ENCODE results near the gene TMEM179. TPM values are rescaled to one million over a fixed set of nuclear protein-coding genes. Genes with fewer than 3 reads are reported as not detected.

The TMEM179 gene
- total RNA-seq, 4 donors from 2014 or later = 1.1 to 10.5 (median 1.4) TPM; not detected in 1

GRCh38 chr14:104583424-104584306 lies 20.9 kb downstream of the TMEM179 start:
- WGBS, 2 donors (ENCODE audit: low coverage in 1 of 2) = 77 to 100% methylated on average over 1 to 26 of the region's 27 CpGs
- in situ Hi-C loops (cut with MboI; ENCODE audit: low pct_ligation_motif_present in 1 of 4, low pct_unique_long_range_greater_than_20kb in 1 of 4, low sequenced_read_pairs in 3 of 4) = no loop called here

GRCh38 chr14:104582662-104583061 lies 21.9 kb downstream of the TMEM179 start:
- DNase-seq = no peak
- no peak overlapping the region for H3K4me3 ChIP-seq
- 40 to 68% methylated on average over 1 to 12 of the region's 12 CpGs for WGBS, 2 donors (ENCODE audit: low coverage in 1 of 2)
- H3K4me1 ChIP-seq = peaks cover 0 to 35% (median 17%) of the 10 kb centered on the region in 4 donors
- TF ChIP-seq POLR2AphosphoS5 (IDR thresholded peaks at IDR 0.05) = no peak
- no peak for TF ChIP-seq EP300 (IDR thresholded peaks at IDR 0.05; ENCODE audit: low read depth)
- no peak for TF ChIP-seq CTCF (IDR thresholded peaks at IDR 0.05)
- no peak for TF ChIP-seq POLR2A (IDR thresholded peaks at IDR 0.05)
- H3K27me3 ChIP-seq = peaks cover 2% of the 10 kb centered on the region
- intact Hi-C loops (cut with DNase I; ENCODE audit: low total_unique reads) = no loop called here
- no peaks in the 10 kb centered on the region for H3K9me3 ChIP-seq
- no peaks in the 10 kb centered on the region for H3K36me3 ChIP-seq
- in situ Hi-C loops (cut with MboI; ENCODE audit: low pct_ligation_motif_present in 1 of 4, low pct_unique_long_range_greater_than_20kb in 1 of 4, low sequenced_read_pairs in 3 of 4) = no loop called here
- H3K27ac ChIP-seq = no peak overlapping the region

More at GRCh38 chr14:104583424-104584306, 20.9 kb downstream of the TMEM179 start:
- DNase-seq = no peak
- TF ChIP-seq CTCF (IDR thresholded peaks at IDR 0.05) (no peak), EP300 (IDR thresholded peaks at IDR 0.05; ENCODE audit: low read depth) (no peak), POLR2A (IDR thresholded peaks at IDR 0.05) (no peak), POLR2AphosphoS5 (IDR thresholded peaks at IDR 0.05) (no peak)
- Histone ChIP-seq H3K4me1 (peaks cover 0 to 25% (median 11%) of the 10 kb centered on the region in 4 donors), H3K36me3 (no peaks in the 10 kb centered on the region), H3K4me3 (no peak overlapping the region), H3K27ac (no peak overlapping the region), H3K27me3 (peaks cover 2% of the 10 kb centered on the region), H3K9me3 (no peaks in the 10 kb centered on the region)
- intact Hi-C loops (cut with DNase I; ENCODE audit: low total_unique reads) = no loop called here

DNA sequence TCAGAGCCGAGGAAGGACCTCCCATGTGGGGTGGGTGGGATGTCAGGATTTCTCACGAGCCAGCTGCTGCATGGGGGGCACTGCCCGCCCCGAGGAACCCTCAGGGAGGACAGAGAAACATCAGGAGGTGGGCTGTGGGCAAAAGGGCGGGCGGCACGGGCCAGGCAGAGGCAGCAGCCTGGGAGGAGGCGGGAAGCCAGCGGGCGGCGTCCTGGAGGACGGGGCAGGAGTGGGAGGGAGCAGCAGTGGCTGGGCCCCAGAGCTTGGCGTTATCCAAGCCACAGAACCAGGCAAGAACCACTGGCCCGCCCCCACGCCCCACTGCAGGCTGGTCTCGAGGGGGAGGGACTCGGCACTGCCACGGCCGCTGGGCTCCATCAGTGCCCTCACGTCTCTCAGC lies 22.6 kb downstream of the TMEM179 start:
- Histone ChIP-seq H3K4me1 (peaks cover 0 to 41% (median 24%) of the 10 kb centered on the region in 4 donors), H3K9me3 (no peaks in the 10 kb centered on the region), H3K27ac (no peak overlapping the region), H3K4me3 (no peak overlapping the region), H3K36me3 (no peaks in the 10 kb centered on the region), H3K27me3 (peaks cover 2% of the 10 kb centered on the region)
- in situ Hi-C loops (cut with MboI; ENCODE audit: low pct_ligation_motif_present in 1 of 4, low pct_unique_long_range_greater_than_20kb in 1 of 4, low sequenced_read_pairs in 3 of 4) = no loop called here
- no peak for DNase-seq
- intact Hi-C loops (cut with DNase I; ENCODE audit: low total_unique reads) = no loop called here
- TF ChIP-seq CTCF (IDR thresholded peaks at IDR 0.05) (no peak), EP300 (IDR thresholded peaks at IDR 0.05; ENCODE audit: low read depth) (no peak), POLR2AphosphoS5 (IDR thresholded peaks at IDR 0.05) (no peak), POLR2A (IDR thresholded peaks at IDR 0.05) (no peak)
- 66% methylated on average over 20 of the region's 20 CpGs; no CpG with 5 or more reads in 1 of the 2 donors for WGBS, 2 donors (ENCODE audit: low coverage in 1 of 2)

GRCh38 chr14:104581521-104581920 lies 23.1 kb downstream of the TMEM179 start:
- H3K27ac ChIP-seq = no peak overlapping the region
- intact Hi-C loops (cut with DNase I; ENCODE audit: low total_unique reads) = no loop called here
- H3K9me3 ChIP-seq = no peaks in the 10 kb centered on the region
- peaks cover 2% of the 10 kb centered on the region for H3K27me3 ChIP-seq
- peaks cover 0 to 45% (median 26%) of the 10 kb centered on the region in 4 donors for H3K4me1 ChIP-seq
- no peaks in the 10 kb centered on the region for H3K36me3 ChIP-seq
- H3K4me3 ChIP-seq = no peak overlapping the region
- 91% methylated on average over 9 of the region's 9 CpGs; no CpG with 5 or more reads in 1 of the 2 donors for WGBS, 2 donors (ENCODE audit: low coverage in 1 of 2)
- no peak for DNase-seq
- in situ Hi-C loops (cut with MboI; ENCODE audit: low pct_ligation_motif_present in 1 of 4, low pct_unique_long_range_greater_than_20kb in 1 of 4, low sequenced_read_pairs in 3 of 4) = no loop called here
- TF ChIP-seq CTCF (IDR thresholded peaks at IDR 0.05) (no peak), EP300 (IDR thresholded peaks at IDR 0.05; ENCODE audit: low read depth) (no peak), POLR2AphosphoS5 (IDR thresholded peaks at IDR 0.05) (no peak), POLR2A (IDR thresholded peaks at IDR 0.05) (no peak)
